ENCODE measurements around the gene EBPL.

The EBPL gene

DNA sequence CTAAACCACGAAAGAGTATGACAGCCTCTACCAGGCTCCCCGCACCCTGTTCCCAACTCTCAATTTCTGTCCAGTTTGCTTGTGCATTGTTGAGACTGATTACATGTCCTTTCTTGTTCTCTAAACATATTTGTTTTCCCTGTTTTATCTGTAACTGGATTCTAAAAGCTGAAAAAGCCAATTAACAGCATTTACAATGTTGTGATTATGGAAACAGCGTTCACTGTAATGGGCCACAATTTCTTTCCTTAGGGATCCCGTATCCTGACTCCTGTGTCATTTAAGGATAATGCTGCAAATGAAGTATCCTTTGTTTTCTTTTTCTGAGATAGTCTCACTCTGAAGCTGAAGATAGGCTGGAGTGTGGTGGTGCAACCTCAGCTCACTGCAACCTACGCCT, 20.5 kb downstream of the EBPL start:
- DNase-seq, result no peak

DNA sequence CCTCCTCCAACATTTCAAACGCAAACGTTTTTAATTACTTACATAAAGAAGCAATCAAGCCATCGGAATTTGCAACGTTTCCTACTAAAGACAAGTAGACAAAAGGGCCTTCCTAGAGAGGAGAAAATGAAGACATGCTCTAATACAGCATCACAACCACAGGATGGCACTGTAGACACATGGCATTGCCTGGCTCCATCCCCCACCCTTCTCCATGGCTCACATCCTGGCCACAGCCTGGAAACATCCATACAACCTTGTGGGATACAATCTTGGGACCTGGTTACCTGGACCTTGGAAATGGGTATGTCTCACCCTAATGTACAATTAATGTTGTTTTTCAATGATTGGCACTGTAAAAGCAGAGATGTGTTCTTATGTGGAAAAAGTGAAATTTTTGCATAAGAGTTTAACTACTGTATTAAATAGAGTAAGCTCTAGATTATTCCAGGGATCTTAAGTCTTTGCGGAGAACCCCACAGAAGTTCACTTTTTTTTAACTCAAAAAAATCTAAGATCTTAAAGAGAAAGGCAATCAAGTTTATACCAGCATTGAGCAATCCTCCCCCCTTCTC, 21.5 kb downstream of the EBPL start:
- peak; percentile 62 for DNase-seq

DNA sequence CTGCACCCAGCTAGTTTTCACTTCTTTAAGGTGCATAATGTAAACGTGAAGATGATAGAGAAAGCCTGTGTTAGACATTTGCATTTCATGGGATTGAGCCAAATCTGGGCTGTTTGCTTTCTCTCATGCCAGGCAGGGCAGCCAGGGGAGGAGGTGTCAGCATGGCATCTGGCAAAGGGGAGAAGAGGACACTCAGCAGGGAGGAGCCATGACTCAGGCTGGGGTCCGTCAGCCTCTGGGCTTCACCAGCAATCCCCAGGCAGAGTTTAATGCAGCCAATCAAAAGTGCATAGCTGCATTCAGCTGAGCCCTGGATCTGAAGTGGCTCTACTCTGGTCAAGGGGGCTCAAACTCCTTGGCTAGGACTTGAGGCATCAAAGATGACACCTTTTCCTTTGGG, 23.5 kb downstream of the EBPL start:
- DNase-seq, result no peak

DNA sequence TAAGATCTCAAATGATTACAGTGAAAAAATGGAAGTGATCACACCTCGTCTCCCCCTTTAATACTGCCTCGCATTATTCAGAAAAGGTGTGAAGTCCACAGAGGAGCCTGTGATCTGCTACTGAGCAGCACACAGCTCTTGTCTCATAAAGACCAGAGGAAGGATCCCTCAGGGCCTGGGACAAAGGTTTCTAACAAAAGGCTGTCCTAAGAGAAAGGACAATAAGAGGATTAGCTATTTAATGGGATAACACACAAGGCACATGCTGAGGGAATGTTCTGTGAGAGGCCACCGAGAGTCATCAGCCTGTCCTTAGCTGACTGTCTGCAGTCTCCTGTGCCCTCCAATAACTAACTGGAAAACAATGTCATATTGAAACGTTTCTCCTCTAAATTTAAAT, 26.7 kb downstream of the EBPL start:
- no peak for DNase-seq

DNA sequence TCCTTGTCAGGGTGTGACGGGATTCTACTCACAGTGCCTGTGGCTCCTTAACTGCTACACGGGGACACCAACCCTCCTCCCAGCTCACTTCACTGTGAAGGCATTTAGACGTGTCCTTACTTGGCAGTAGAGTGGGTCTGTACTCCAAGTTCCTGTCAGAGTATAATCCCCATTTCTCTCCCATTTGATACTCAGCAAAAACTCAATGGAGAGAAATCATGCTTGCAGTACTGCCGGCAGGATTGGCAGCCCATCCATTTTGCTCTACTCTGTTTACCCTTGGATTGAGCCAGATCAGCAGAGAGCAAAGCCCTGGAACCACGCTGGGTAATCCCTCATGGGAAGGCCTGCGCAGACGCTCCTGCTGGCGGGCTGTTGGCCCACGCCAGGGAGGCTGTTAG, 34.0 kb downstream of the EBPL start:
- DNase-seq, result no peak

DNA sequence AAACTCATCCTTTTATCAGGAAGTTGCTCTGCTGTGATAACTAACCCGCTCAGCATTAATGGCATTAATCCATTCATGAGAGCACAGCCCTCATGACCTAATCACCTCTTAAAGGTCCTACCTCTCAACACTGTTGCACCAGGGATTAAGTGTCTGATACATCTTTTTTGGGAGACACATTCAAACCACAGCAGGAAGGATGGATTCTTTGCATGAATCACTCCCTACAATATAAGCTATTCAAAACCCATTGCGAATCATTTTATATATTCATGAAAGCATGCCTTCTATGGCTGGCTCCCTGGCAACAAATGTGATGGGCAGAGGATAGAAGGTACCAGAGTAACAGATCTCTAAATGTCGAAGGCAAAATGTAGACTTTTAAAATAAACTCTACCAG, 35.4 kb downstream of the EBPL start:
- DNase-seq, result no peak

DNA sequence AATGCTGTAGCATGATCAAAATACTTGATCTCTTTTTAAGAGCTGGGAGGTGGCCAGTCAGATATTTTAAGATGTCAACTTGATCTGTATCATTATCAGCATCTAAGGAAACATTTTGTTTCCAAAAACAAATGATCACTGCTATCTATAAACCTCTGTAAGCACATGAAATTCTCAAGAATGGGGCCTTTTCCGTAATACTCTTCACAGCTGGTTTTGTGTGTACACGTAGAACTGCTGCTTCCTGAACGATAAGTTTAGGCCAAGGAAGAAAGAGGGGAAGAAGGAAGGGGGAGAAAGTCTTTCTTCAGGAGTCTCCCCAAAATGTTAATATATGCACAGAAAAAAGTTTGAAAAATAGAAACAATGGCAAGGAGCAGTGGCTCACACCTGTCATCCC, 37.3 kb downstream of the EBPL start:
- no peak for DNase-seq

DNA sequence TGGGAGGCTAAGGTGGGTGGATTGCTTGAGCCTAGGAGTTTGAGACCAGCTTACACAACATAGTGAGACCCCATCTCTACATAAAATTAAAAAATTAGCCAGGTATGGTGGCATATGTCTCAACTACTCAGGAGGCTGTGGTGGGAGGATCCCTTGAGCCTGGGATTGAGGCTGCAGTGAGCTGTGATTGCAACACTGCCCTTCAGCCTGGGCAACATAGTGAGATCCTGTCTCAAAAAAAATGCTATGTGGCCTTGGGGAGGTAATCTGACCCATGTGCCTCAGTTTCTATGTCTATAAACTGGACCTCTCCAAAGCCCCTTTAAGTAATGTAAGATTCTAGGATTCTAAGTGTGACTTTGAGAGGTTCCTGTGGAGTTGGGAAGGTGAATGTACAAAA, 37.8 kb downstream of the EBPL start:
- no peak for DNase-seq

DNA sequence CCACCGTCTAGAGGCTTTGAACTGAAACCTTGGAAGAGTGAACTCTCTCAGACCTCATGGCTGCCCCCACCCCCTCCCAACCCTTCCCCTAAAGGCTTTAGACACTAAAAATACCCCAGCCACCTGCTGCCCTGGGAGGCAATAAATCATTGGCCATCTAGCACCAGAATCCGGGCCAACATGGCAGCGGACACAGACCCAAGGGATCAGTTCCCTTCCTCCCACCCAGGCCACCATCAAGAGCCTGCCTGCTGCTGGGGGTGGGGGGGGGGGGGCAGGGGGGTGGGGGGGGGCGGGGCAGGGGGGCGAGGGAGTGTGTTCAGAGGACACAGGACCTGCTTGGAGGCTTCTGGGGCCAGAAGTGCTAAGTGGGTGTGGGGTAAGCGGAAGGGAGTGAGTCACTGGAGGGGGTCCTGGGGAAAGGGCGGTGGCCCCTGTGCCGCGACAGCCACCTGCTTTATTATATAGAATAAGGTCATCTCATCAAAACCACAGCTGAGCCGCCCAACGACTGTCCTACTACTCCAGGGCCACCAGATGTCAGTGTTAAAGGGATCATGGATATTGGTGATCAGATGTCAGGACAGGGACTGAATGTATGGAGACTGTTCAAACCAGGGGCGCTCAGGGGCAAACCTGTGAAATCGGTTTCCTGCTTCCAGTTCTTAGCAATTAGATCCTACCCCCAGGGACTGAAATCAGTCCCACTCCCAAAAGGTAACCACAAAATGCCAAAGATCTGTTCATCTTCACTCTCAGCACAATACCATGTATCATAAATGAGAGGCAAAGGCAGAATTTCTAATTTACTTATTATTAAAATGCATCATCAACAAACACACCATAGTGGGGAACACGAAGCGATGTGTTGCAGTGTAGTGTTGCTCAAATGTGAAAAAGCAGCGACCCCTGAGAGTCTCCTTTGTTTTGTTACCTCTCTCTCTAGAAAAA, 38.7 kb downstream of the EBPL start:
- DNase-seq, result peak; percentile 78

DNA sequence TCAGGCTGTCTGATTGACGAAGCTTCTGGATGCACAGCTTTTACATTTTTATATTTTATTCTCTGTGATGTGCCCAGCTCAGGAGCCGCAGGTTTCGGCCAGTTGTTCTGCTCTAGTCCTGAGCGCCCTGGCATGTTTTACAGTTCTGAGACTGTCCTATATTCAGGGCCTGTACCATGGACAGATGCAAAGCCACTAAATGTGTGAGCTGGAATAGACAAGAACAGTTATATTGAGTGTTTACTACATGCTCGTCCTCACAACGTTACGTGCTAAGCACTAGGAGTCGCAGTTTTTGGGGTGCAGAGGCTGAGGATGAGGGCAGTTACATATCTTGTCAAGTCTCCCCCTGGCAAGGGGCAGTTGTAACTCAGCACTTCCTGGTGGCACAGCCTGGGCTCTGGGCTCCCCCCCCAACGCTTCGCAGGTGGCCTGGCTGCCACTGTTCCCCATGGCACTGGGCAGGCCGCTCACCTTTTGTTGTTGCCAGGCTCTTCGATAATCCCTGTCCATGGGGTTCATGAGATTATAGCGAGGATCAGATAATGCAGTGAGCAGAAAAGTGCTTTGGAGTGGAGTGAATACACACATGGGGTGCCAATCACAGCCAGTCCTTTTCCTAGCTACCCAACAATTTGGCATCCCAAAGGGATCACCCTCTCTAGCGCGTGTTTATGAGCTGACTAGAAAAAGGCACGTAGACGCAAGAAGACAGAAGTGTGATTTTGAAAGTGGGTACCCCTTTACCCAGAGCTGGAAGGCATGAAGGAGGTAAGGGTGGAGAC, 39.5 kb downstream of the EBPL start:
- no peak for DNase-seq

DNA sequence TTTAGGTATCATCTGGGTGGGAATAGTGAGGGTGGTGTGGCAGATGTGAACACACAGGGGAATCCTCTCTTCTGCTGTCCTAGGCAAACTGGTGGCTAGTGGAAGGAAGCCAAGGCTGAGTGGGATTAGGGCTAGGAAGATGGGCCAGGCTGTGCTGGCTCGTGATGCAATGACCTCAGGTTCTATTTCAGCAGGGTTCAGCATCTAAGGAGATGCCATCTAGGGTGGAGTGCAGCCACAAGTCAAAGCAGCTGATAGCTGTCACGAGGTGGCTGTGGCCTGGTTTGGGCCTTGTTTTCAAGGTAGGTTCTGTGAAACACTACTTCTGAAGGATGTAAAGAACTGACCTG, 41.3 kb downstream of the EBPL start:
- DNase-seq, result no peak

DNA sequence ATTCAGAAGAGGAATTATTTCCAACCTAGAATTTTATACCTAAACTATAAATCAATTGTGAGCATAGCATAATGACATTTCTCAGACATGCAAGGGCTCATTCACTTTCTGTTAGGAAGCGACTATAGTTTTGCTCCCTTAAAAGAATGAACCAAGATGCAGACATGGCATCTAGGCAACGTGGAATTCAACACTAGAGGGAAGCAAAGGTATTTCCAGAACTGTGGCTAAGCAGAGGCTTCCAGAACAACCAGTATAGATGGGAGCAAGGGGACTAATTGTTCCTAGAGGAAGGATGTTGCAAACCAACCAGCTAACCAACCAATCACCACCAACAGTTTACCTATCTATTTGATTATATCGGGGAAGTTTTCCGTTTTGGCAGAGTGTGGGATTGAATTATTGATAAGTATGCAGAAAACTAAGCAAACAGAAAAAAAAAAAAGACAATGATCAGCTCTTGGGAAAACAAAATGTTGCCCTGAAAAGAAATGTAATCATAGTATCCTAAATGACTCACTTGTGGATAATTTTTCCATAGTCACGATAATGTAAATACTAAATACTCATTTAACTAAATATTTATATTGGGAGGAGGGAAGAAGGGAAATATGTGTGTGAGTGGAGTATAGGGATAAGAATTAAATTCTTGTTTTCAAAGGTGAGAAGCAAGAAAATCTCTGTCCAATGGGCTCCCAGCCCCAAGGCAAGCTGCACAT, 41.9 kb downstream of the EBPL start:
- DNase-seq, result peak; percentile 27

DNA sequence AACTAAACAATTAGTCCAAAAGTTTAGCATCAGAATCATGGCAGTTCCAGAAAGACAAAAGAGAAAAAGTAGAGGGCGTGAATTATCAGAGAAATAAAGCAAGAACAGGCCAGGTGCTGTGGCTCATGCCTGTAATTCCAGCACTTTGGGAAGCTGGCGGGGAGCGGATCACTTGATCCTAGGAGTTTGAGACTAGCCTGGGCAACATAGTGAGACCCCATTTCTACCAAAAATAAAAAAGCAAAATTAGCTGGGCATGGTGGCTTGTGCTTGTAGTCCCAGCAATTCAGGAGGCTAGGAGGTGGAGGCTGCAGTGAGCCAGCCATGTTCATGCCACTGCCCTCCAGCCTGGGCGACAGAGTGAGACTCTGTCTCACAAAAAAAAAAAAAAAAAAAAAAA, 44.6 kb downstream of the EBPL start:
- DNase-seq, result no peak

DNA sequence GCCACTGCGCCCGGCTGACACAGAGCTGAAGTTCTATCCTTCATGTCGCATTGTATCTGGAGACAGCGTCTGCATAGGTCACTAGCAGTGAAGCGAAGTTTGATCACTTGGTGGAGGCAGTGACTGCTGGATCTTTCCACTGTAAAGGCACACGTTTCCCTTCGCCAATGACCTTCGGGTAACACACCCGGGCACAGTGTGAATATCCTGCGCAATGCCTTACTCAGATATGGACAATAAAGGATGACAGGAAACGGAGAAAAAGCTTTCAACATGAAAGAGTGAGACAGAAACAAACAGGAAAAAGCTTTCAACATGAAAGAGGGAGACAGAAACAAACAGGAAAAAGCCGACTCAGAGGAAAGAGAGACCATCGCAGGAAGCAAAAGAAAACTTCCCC, 45.8 kb downstream of the EBPL start:
- DNase-seq, result no peak

DNA sequence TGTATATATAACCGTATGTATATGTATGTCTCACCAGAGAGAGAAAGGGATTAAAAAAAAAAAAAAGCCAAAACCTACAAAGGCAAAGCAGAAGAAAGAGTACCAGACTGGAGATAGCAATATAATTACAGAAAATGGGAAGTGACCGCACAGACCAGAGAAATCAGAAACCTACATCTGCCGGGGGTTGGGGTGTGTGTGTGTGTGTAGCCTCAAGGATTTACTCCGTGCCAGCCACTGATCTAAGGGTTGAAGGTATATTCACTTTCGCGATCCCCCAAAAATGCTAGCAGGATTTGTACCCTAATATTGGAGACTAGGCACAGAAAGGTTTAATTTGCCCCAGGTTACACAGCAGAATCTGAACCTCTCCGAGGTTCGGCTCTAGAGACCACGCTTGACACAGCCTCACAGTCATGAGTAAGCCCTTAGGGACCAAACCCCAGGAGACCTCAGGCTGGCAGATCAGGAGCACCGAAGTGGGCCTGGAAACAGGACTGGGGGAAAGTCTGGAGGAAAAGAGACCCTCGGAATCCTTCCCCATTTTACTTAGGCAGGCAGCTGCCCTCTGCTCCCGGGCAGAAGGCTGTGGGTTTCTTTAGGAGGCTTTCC, 48.1 kb downstream of the EBPL start:
- DNase-seq, result peak; percentile 89

DNA sequence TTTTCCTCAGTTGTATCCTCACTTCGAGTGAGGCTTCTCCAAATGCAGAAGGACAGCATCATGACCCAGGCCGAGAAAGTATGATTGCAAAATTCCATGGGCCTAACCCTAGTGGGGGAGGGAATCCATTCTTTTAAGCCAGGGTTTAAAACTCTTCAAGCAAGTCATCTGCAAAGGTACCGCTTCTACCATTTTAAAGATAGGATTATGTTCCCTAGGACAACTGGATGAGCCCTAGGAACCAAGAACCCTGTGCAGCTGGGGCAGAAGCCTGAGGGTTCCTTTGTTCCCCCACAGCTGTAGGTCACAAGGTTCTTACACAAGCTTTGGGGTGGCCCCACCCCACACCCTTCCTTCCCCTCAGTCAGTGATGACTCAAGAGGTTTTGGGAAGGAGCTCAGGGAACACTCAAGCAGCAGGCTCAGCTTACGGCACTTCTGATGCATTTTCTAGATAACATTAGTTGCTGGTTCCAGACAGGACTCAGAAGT, 49.4 kb downstream of the EBPL start:
- peak; percentile 55 for DNase-seq

DNA sequence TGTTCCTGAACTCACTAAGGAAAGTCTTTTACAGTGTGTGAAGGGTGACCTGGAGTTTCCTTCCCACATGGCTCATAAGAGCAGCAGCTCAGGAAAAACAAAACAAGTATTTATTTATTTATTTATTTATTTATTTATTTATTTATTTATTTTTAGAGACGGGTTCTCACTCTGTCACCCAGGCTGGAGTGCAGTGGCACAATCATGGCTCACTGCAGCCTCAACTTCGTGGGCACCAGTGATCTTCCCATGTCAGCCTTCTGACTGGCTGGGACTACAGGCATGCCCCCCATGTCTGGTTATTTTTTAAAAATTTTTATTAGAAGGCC, 52.6 kb downstream of the EBPL start:
- no peak for DNase-seq

DNA sequence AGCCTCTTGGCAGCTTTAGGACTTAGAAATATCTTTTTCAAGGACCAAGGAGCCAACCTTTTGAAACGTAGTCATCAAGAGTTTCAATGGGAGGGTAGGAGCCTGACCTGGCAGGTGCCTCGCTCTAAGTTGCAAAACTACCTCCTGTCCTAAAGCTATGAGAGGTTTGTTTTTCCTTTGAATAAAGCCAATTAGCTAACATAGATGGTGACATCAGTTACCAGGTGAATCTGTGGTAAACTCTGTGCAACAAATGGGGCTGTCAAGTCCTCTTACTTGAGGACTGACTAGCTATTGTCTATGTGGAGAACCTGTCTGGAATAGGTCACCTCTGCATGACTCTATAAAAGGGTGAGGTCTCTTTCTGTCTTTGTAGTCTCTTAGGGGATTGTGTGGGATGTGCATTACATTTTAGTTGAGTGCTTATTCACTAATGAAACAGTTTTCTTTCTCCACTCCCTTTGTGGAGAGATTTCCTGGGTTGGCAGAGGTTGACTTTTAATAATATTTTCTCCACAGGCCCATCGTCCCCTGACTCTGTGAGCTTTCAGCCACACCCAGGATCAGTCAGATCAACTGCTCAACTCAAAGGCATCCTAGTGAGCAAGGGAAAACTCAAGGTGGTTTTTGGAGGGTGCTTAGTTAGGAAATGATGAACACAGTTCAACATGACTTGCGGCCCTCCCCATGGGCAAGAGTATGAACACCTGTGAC, 53.1 kb downstream of the EBPL start:
- no peak for DNase-seq

DNA sequence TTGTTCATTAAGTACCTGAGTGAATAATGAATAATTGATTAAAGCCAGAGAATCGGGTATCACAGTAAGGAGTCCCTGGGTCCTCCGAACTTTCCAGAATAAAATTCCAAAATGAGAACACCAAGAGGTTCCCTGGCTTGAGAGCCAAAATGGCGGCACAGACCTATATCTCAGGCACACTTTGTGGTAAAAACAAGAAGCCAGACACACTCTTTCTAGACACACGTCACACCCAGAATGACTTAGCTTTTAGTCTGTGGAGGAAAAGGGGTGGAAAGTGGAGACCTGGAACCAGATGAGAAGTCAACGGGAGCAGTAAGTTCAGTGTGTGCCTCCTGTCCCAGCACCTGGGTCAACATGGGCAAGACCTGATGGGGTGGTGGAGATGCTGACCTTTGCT, 54.6 kb downstream of the EBPL start:
- no peak for DNase-seq

DNA sequence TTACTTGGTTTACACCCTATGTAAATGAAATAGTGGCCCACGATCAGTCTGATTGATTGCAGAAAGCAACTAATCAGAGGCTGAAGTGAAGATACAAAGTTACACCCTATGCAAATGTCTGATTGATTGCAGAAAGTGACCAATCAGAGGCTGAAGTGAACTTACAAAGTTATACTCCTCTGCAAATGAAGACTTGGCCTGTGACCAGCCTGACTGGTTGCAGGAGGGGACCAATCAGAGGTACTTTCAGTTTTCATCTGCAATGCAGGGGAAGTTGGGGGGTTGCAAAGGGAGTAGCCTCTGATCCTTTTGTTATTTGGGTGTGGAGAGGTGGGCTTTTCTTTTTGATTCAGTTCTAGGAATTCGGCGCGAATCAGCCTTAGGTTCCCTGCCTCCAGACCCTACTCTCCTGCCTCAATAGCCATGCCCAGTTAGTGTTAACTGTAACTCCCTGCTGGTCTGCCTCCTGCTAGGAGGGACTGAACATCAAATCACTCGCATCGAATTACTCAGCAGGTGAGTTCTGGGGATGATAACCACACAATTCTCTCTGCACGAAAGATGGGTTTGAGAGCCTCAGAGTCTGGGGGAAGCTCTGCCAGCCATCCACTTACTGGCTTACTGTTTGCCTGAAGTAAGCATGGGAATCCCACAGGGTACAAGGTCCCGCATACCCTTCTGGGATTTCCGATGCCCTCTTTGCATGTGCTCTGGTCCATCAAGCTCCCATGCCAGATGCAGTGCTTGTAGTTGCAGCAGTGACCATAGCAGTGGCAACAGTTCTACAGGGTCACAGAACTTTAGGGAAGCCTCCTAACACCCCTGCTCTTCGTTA, 55.5 kb downstream of the EBPL start:
- peak; percentile 96 for DNase-seq

DNA sequence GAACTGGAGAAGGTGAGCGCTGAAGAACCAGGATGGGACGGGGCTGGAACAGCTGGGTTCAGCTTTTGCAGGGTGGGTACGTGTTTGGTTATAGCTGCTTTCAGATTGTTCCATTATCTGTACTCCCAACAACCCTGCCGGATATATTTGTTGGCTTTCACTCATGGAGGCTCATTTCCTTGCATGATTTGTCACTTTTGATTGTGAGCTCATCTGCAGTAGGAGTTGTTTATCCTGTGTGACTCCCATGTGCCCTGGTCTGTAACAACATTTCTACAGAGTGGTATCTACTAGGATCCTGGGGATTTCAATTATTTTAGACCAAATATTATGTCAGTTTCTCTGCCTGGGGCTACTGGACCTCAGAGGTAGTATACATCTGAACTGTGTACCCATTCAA, 57.6 kb downstream of the EBPL start:
- no peak for DNase-seq

All from OCI-M1 (cell line).